Mesenchymal stem cell (in vitro differentiated cells and primary cell): Measurements from ENCODE around the gene TMEM119.

Experiments used
- DNase-seq: peaks from one replicate; pipeline ENCODE4 v3.0.0-alpha.2; 2013
- H2AFZ ChIP-seq: one replicate; pipeline ENCODE4 v1.6.1; 2013; ENCODE audit warnings: low read depth, mild to moderate bottlenecking, control low read depth, inconsistent platforms, low read length, moderate library complexity
- H2AK5ac ChIP-seq: 2 replicates; pipeline ENCODE4 v1.6.1; 2013; ENCODE audit warnings: low read length, moderate library complexity, mild to moderate bottlenecking, inconsistent platforms; ENCODE audit not compliant: severe bottlenecking
- H2BK120ac ChIP-seq: one replicate; pipeline ENCODE4 v1.6.1; 2013; ENCODE audit warnings: low read depth, mild to moderate bottlenecking, inconsistent platforms, low read length, moderate library complexity
- H2BK12ac ChIP-seq, 2 experiments: one replicate each; pipeline ENCODE4 v1.6.1; 2013; ENCODE audit warnings: inconsistent platforms in 2 of 2, low read length in 2 of 2, mild to moderate bottlenecking in 2 of 2, moderate library complexity in 2 of 2, control low read depth in 1 of 2
- H2BK15ac ChIP-seq: one replicate; pipeline ENCODE4 v1.6.1; 2013; ENCODE audit warnings: mild to moderate bottlenecking, low read depth, inconsistent platforms; ENCODE audit not compliant: poor library complexity, severe bottlenecking
- H2BK5ac ChIP-seq: 2 replicates; pipeline ENCODE4 v1.6.1; 2013; ENCODE audit warnings: low read depth, mild to moderate bottlenecking, low read length, control low read depth, inconsistent platforms; ENCODE audit not compliant: poor library complexity, severe bottlenecking
- H3K14ac ChIP-seq, 2 experiments: one replicate each; pipeline ENCODE4 v1.6.1; 2013; ENCODE audit warnings: inconsistent platforms in 2 of 2, low read length in 2 of 2, control low read depth in 1 of 2, mild to moderate bottlenecking in 1 of 2, moderate library complexity in 1 of 2
- H3K18ac ChIP-seq, 2 experiments: one replicate each; pipeline ENCODE4 v1.6.1; 2013; ENCODE audit warnings: inconsistent platforms in 2 of 2, low read length in 2 of 2, control low read depth in 1 of 2, low read depth in 1 of 2, mild to moderate bottlenecking in 1 of 2
- H3K23ac ChIP-seq, 2 experiments: one replicate each; pipeline ENCODE4 v1.6.1; 2013; ENCODE audit warnings: inconsistent platforms in 2 of 2, low read length in 2 of 2, mild to moderate bottlenecking in 2 of 2, moderate library complexity in 2 of 2, control low read depth in 1 of 2
- H3K27ac ChIP-seq: 2 replicates; pipeline ENCODE4 v1.5.1; 2013; ENCODE audit warnings: mild to moderate bottlenecking, moderate library complexity, low read length, control low read depth, inconsistent platforms; ENCODE audit not compliant: poor library complexity, severe bottlenecking
- H3K27me3 ChIP-seq, 2 experiments: 2 replicates each; pipeline versions ENCODE4 v1.6.1 to v1.7.0; 2013; ENCODE audit warnings: low read length in 2 of 2, mild to moderate bottlenecking in 2 of 2, moderate library complexity in 2 of 2, control low read depth in 1 of 2, inconsistent platforms in 1 of 2; ENCODE audit not compliant: control insufficient read depth in 1 of 2, insufficient read depth in 1 of 2
- H3K36me3 ChIP-seq, 2 experiments: 2 replicates each; pipeline versions ENCODE4 v1.6.1 to v1.7.0; 2013; ENCODE audit warnings: low read length in 2 of 2, control low read depth in 1 of 2, inconsistent platforms in 1 of 2, low read depth in 1 of 2, mild to moderate bottlenecking in 1 of 2; ENCODE audit not compliant: insufficient read depth in 2 of 2, control insufficient read depth in 1 of 2
- H3K4ac ChIP-seq, 2 experiments: one replicate each; pipeline ENCODE4 v1.6.1; 2013; ENCODE audit warnings: inconsistent platforms in 2 of 2, low read length in 2 of 2, mild to moderate bottlenecking in 2 of 2, moderate library complexity in 2 of 2, control low read depth in 1 of 2, low read depth in 1 of 2
- H3K4me1 ChIP-seq: 2 replicates; pipeline ENCODE4 v1.6.1; 2013; ENCODE audit warnings: low read depth, low read length, control low read depth; ENCODE audit not compliant: control insufficient read depth, insufficient read depth
- H3K4me2 ChIP-seq: 2 replicates; pipeline ENCODE4 v1.6.1; 2013; ENCODE audit warnings: low read length, mild to moderate bottlenecking, inconsistent platforms; ENCODE audit not compliant: poor library complexity, severe bottlenecking
- H3K4me3 ChIP-seq, 2 experiments: 2 replicates each; pipeline versions ENCODE4 v1.5.1 to v1.7.0; 2013; ENCODE audit warnings: low read length in 2 of 2, mild to moderate bottlenecking in 2 of 2, control low read depth in 1 of 2, low read depth in 1 of 2; ENCODE audit not compliant: insufficient read depth in 1 of 2
- H3K79me1 ChIP-seq: replicated peaks from 2 replicates; pipeline ENCODE4 v1.6.1; 2013; ENCODE audit warnings: mild to moderate bottlenecking, control low read depth, low read length, inconsistent platforms; ENCODE audit not compliant: poor library complexity, severe bottlenecking
- H3K9ac ChIP-seq: 2 replicates; pipeline ENCODE4 v1.7.0; 2013; ENCODE audit warnings: mild to moderate bottlenecking, low read length, moderate library complexity
- H3K9me3 ChIP-seq: 2 replicates; pipeline ENCODE4 v1.7.0; 2013; ENCODE audit warnings: mild to moderate bottlenecking, low read length; ENCODE audit not compliant: control insufficient read depth
- H4K8ac ChIP-seq: one replicate; pipeline ENCODE4 v1.6.1; 2013; ENCODE audit warnings: inconsistent platforms, mild to moderate bottlenecking, low read length, moderate library complexity
- H4K91ac ChIP-seq: one replicate; pipeline ENCODE4 v1.6.1; 2013; ENCODE audit warnings: mild to moderate bottlenecking, low read length, inconsistent platforms
- WGBS: methylation state at CpG from one replicate; pipeline ENCODE4 v1.1.7; 2013; ENCODE audit warnings: mixed read lengths; 5-methylcytosine and 5-hydroxymethylcytosine counted together

Gene TMEM119

GRCh38 chr12:108602976-108603704 lies 5.3 kb upstream of the TMEM119 start:
- Histone ChIP-seq H3K14ac (peak overlapping the region in 1 of 2 experiments; percentile 9), H3K18ac (peak overlapping the region in 1 of 2 experiments; percentile 73), H4K91ac (peak overlapping the region; percentile 56), H3K23ac (no peak overlapping the region), H3K36me3 (no peaks in the 10 kb centered on the region), H3K4me1 (peaks cover 21% of the 10 kb centered on the region), H3K9me3 (no peaks in the 10 kb centered on the region), H2AFZ (no peak overlapping the region), H3K9ac (no peak overlapping the region), H4K8ac (no peak overlapping the region), H2BK15ac (peak overlapping the region; percentile 49), H3K27me3 (no peaks in the 10 kb centered on the region), H3K4me2 (no peak overlapping the region), H2BK120ac (no peak overlapping the region), H2BK12ac (peak overlapping the region; percentile 9 to 80), H3K27ac (no peak overlapping the region), H3K4me3 (no peak overlapping the region), H3K4ac (peak overlapping the region; percentile 54 to 82), H3K79me1 (no peaks in the 10 kb centered on the region), H2BK5ac (no peak overlapping the region), H2AK5ac (peak overlapping the region; percentile 47)
- WGBS = 96% methylated on average over 12 of the region's 15 CpGs
- DNase-seq = no peak

DNA sequence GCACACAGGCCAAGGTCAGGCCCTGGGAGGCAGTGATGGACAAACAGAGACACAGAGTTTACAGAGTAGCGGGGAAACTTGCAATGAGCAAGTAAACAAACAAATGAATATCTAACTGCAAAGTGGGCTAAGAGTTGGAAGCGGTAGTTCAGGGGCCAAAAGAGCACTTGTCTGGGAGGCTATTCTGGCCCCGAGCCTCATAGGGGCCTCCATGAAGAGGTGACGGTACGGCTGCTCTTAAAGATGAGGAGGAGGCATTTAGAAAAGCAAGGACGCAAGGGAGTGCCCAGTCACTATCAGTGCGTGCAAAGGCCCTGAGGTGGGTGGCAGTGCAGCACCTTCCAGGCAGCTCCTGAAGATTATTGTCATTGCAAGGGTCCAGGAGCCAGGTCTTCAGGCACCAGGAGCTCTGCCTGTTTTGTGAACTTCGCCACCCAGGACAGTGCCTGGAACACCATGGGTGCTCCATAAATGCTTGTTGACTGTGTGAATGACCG lies 4.4 kb upstream of the TMEM119 start:
- Histone ChIP-seq H2BK12ac (peak overlapping the region in 1 of 2 experiments; percentile 47), H3K4me1 (peaks cover 21% of the 10 kb centered on the region), H3K9ac (no peak overlapping the region), H3K36me3 (no peaks in the 10 kb centered on the region), H3K27ac (no peak overlapping the region), H3K18ac (no peak overlapping the region), H2BK120ac (peak overlapping the region; percentile 42), H3K4me3 (no peak overlapping the region), H2BK5ac (no peak overlapping the region), H3K9me3 (no peaks in the 10 kb centered on the region), H2BK15ac (no peak overlapping the region), H3K27me3 (no peaks in the 10 kb centered on the region), H4K91ac (peak overlapping the region; percentile 16), H3K79me1 (no peaks in the 10 kb centered on the region), H2AK5ac (no peak overlapping the region), H3K4ac (no peak overlapping the region), H3K4me2 (no peak overlapping the region), H3K23ac (no peak overlapping the region), H3K14ac (no peak overlapping the region), H2AFZ (no peak overlapping the region), H4K8ac (no peak overlapping the region)
- DNase-seq = no peak
- 83% methylated on average over 8 of the region's 9 CpGs for WGBS

DNA sequence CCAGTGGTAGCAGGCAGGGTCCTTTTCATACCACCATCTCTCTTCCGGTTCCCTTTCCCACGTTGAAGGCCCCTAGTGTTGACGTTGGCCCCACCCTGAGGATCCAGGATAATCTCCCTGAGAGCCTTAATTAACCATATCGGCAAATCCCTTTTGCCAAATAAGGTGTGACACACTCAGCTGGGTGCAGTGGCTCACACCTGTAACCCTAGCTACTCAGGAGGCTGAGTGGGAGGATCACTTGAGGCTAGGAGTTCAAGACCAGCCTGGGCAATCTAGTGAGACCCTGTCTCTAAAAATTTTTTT lies 2.8 kb upstream of the TMEM119 start:
- Histone ChIP-seq H3K4me2 (no peak overlapping the region), H3K23ac (no peak overlapping the region), H3K4me3 (no peak overlapping the region), H3K9me3 (no peaks in the 10 kb centered on the region), H3K4ac (no peak overlapping the region), H2BK12ac (peak overlapping the region in 1 of 2 experiments; percentile 16), H3K27me3 (no peaks in the 10 kb centered on the region), H3K14ac (no peak overlapping the region), H3K18ac (no peak overlapping the region), H4K91ac (no peak overlapping the region), H3K4me1 (peaks cover 14% of the 10 kb centered on the region), H2BK5ac (no peak overlapping the region), H2AK5ac (no peak overlapping the region), H2BK120ac (no peak overlapping the region), H3K79me1 (no peaks in the 10 kb centered on the region), H3K36me3 (peaks cover 0 to 1% of the 10 kb centered on the region in 2 experiments), H2AFZ (no peak overlapping the region), H2BK15ac (no peak overlapping the region), H4K8ac (no peak overlapping the region), H3K27ac (no peak overlapping the region), H3K9ac (no peak overlapping the region)
- DNase-seq = no peak
- WGBS = 60% methylated on average over 4 of the region's 4 CpGs

- Histone ChIP-seq H3K4me2 (no peak overlapping the region), H2BK120ac (no peak overlapping the region), H3K4me1 (peaks cover 14% of the 10 kb centered on the region), H3K27ac (no peak overlapping the region), H2BK12ac (peak overlapping the region; percentile 6 to 54), H3K79me1 (no peaks in the 10 kb centered on the region), H3K4ac (no peak overlapping the region), H3K4me3 (no peak overlapping the region), H2BK5ac (no peak overlapping the region), H4K8ac (no peak overlapping the region), H2AK5ac (no peak overlapping the region), H3K18ac (no peak overlapping the region), H2AFZ (no peak overlapping the region), H4K91ac (no peak overlapping the region), H2BK15ac (peak overlapping the region; percentile 40), H3K27me3 (no peaks in the 10 kb centered on the region), H3K14ac (no peak overlapping the region), H3K23ac (no peak overlapping the region), H3K9ac (no peak overlapping the region), H3K9me3 (no peaks in the 10 kb centered on the region), H3K36me3 (peaks cover 0 to 7% of the 10 kb centered on the region in 2 experiments)
- DNase-seq = no peak
- 91% methylated on average over 10 of the region's 10 CpGs for WGBS
Measured at GRCh38 chr12:108599948-108600701, 2.2 kb upstream of the TMEM119 start.
